Endothelial cell (in vitro differentiated cells): ENCODE data around the gene YY1. TPM values are rescaled to one million over a fixed set of nuclear protein-coding genes. Genes with fewer than 3 reads are reported as not detected.

Experiments used
- DNase-seq: peaks from one replicate; pipeline ENCODE4 v3.0.0; 2021; ENCODE audit warnings: low spot score
- H3K27ac Mint-ChIP-seq: one replicate; pipeline ENCODE4 v1.8.0; 2021; ENCODE audit warnings: mixed read lengths, inconsistent platforms; ENCODE audit not compliant: unreplicated experiment
- H3K27me3 Mint-ChIP-seq: one replicate; pipeline ENCODE4 v1.8.0; 2021; ENCODE audit warnings: mild to moderate bottlenecking, moderate library complexity, mixed read lengths, inconsistent platforms; ENCODE audit not compliant: unreplicated experiment
- H3K36me3 Mint-ChIP-seq: one replicate; pipeline ENCODE4 v1.8.0; 2021; ENCODE audit warnings: mild to moderate bottlenecking, low read depth, mixed read lengths, inconsistent platforms; ENCODE audit not compliant: unreplicated experiment
- H3K4me1 Mint-ChIP-seq: one replicate; pipeline ENCODE4 v1.8.0; 2021; ENCODE audit warnings: mild to moderate bottlenecking, mixed read lengths, inconsistent platforms; ENCODE audit not compliant: unreplicated experiment
- H3K4me3 Mint-ChIP-seq: one replicate; pipeline ENCODE4 v1.8.0; 2021; ENCODE audit warnings: mild to moderate bottlenecking, mixed read lengths, inconsistent platforms; ENCODE audit not compliant: unreplicated experiment
- H3K9me3 Mint-ChIP-seq: one replicate; pipeline ENCODE4 v1.8.0; 2021; ENCODE audit warnings: mixed read lengths, inconsistent platforms; ENCODE audit not compliant: unreplicated experiment
- total RNA-seq: library from RNA; stranded (reverse); fragmentation: NEBNext Ultra II Directional; extraction: Animal tissue kit (Norgen Biotek cat#: 25700); gene quantifications from one replicate; pipeline ENCODE4 v1.2.1, GENCODE V29; 2021; ENCODE audit not compliant: unreplicated experiment
- TF ChIP-seq, protein P1 (sequence below): fragments of 200-600 bp; sonication (generic); IDR thresholded peaks from one replicate; pipeline ENCODE4 v1.5.0; 2021; ENCODE audit warnings: antibody characterized with exemption; ENCODE audit not compliant: unreplicated experiment

Gene YY1
- total RNA-seq, 1 donor from 2014 or later = 81.7 TPM

DNA sequence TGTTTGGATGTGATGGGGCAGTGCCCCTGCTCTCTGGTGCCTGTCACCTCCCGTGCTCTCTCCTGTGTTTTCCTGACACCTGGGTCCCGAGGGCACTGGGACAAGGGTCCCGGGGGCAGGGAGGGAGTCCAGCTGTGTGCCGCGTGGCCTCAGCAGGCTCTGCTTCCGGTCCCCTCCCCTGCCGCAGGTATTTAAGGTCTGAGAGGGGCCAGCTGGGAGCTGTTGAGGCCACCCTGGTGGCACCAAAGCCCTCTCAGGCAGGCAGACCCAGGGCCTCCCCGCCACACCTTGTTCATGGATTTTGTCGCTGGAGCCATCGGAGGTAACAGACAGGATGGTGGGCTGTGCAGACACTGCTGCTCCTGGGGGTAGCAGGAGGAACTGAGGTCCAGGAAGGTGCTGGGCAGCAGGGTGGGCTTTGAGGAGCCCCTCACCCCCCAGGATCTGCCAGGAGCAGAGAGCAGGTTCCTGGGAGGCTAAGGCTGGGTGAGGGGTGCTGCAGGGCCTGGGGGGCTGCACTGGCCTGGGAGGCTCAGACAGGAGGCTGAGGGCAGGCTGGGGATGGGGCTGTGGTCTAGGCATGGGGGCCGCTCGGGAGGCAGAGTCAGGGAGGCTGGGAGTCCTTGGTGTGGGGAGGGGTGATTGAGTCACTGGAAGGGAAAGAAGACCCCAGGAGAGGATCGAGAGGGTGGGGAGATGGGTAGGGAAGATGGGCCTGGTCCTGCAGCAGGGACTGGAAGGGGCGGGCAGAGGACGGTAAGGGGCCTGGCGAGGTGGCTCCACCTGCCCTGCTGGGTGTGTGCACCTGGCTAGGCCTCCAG, 84.4 kb downstream of the YY1 start, which contains the start of gene SLC25A47:
Gene SLC25A47 (plus strand): TSS at position 219 of the 821 bp plus-strand sequence. CDS start 76 bp downstream, at position 295.
- H3K36me3 Mint-ChIP-seq = no peaks in the 10 kb centered on the region
- no peaks in the 10 kb centered on the region for H3K9me3 Mint-ChIP-seq
- DNase-seq = no peak
- peak within 1 kb of the TSS; percentile 56 for H3K4me3 Mint-ChIP-seq
- H3K4me1 Mint-ChIP-seq = no peaks in the 10 kb centered on the region
- no peak within 1 kb of the TSS for H3K27ac Mint-ChIP-seq
- TF ChIP-seq, protein P1, sequence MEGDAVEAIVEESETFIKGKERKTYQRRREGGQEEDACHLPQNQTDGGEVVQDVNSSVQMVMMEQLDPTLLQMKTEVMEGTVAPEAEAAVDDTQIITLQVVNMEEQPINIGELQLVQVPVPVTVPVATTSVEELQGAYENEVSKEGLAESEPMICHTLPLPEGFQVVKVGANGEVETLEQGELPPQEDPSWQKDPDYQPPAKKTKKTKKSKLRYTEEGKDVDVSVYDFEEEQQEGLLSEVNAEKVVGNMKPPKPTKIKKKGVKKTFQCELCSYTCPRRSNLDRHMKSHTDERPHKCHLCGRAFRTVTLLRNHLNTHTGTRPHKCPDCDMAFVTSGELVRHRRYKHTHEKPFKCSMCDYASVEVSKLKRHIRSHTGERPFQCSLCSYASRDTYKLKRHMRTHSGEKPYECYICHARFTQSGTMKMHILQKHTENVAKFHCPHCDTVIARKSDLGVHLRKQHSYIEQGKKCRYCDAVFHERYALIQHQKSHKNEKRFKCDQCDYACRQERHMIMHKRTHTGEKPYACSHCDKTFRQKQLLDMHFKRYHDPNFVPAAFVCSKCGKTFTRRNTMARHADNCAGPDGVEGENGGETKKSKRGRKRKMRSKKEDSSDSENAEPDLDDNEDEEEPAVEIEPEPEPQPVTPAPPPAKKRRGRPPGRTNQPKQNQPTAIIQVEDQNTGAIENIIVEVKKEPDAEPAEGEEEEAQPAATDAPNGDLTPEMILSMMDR = no peak
- H3K27me3 Mint-ChIP-seq = peaks cover 10% of the 10 kb centered on the region

DNA sequence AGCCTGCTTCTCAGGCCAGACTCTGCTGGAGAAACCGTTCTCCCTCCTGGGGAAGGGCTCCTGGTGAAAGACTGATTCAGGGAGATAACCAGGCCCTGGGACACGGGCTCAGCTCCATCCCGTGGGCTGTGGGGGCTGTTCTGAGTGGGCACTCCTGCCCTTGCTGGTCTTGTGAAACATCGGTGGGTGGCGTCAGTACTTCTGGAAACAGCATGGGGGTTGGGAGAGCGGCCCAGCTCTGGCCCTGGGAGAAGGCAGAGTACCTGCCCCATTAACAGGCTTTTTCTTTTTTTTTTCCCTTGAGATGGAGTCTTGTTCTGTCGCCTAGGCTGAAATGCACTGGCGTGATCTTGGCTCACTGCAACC, 85.0 kb downstream of the YY1 start:
- Mint-ChIP-seq H3K27me3 (peaks cover 9% of the 10 kb centered on the region), H3K9me3 (no peaks in the 10 kb centered on the region), H3K27ac (no peak overlapping the region), H3K36me3 (no peaks in the 10 kb centered on the region), H3K4me1 (no peaks in the 10 kb centered on the region), H3K4me3 (no peak overlapping the region)
- TF ChIP-seq, protein P1 = no peak
- no peak for DNase-seq

DNA sequence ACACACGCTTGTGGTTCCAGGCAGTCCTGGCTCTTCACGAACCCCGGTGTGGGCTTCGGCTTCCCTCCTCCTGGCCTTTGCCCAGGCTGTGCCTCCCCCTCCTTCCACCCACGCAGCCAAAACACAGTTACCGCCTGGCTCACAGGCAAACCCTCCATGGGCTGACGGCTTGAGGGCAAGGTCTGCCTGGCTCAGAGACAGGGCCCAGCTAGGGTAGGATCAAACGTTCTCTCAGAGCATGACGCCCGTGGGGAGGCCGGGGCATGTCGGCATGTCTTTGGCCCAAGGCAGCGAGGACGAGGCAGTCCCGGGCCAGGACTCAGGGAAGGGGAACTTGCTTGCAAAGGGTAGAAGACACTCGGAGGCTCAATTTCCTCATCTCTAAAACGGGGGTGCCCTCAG, 86.3 kb downstream of the YY1 start:
- no peak overlapping the region for H3K27ac Mint-ChIP-seq
- TF ChIP-seq, protein P1 = no peak
- no peaks in the 10 kb centered on the region for H3K4me1 Mint-ChIP-seq
- H3K36me3 Mint-ChIP-seq = no peaks in the 10 kb centered on the region
- H3K4me3 Mint-ChIP-seq = no peak overlapping the region
- H3K27me3 Mint-ChIP-seq = peaks cover 7% of the 10 kb centered on the region
- no peaks in the 10 kb centered on the region for H3K9me3 Mint-ChIP-seq
- no peak for DNase-seq

DNA sequence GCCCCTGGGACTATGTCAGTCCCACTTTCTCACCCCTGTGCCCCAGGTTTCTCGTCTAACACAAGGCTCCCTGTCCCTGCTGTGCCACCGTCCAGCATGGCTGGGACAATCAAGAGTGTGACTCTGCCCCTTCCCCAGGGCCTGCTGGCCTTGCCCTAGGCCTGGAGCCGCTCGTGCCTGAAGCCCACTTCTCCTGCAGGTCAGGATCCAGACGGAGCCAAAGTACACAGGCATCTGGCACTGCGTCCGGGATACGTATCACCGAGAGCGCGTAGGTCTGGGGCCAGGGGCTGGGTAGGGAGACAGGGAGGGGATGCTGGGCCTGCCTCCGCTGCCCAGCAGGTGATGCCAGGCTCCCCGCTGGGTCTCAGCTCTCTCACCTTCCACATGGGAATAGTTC, 87.0 kb downstream of the YY1 start:
- DNase-seq = no peak
- Mint-ChIP-seq H3K4me3 (no peak overlapping the region), H3K27me3 (peaks cover 7% of the 10 kb centered on the region), H3K27ac (no peak overlapping the region), H3K4me1 (no peaks in the 10 kb centered on the region), H3K36me3 (no peaks in the 10 kb centered on the region), H3K9me3 (no peaks in the 10 kb centered on the region)
- TF ChIP-seq, protein P1 = no peak

DNA sequence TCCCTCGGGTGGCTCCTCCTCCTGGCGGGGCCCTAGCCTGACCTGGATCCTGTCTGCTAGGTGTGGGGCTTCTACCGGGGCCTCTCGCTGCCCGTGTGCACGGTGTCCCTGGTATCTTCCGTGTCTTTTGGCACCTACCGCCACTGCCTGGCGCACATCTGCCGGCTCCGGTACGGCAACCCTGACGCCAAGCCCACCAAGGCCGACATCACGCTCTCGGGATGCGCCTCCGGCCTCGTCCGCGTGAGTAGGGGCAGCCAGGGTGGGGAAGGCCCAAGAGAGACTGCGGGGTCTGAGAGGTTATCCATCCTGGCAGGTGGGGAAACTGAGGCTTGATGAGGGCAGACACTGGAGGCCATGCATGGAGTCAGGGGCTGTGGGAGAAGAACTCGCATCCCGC, 88.2 kb downstream of the YY1 start:
- Mint-ChIP-seq H3K4me1 (no peaks in the 10 kb centered on the region), H3K27ac (no peak overlapping the region), H3K4me3 (no peak overlapping the region), H3K9me3 (no peaks in the 10 kb centered on the region), H3K36me3 (peaks cover 5% of the 10 kb centered on the region), H3K27me3 (peaks cover 11% of the 10 kb centered on the region)
- TF ChIP-seq, protein P1 = no peak
- DNase-seq = no peak
